ENCODE results near the gene TNNC1. TPM values are rescaled to one million over a fixed set of nuclear protein-coding genes. Genes with fewer than 3 reads are reported as not detected.
A peak's percentile ranks its signal among the peaks of the same experiment; 100 is the strongest.

The TNNC1 gene
- total RNA-seq, 1 experiment from 2014 or later = 40.5 TPM

DNA sequence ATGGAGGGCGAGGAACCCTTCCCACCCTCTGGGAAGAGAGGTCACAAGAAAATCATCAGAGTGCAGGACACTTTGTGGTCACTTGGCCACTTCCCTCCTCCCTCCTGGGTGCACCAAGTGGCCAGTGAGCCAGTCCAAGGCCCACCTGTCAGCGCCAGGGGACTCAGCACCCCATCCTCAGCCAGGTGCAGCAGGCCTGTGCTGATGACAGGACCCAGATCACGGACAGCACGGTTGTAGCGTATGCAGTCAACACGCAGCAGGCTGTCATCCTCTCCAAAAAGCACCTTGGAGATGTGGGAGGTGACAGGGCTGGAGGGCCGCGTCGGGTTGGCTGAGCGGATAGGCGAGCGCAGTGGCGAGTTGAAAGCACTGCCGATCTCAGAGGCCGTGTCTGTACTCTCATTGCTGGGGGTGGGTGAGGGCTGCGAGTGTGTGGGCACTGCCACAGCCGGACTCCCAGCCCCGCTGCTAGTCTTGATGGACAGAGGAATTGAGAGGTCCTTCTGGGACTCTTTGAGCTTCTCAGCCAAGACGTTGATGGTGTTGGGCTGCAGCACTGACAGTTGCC, 50.5 kb downstream of the TNNC1 start:
- Mint-ChIP-seq H3K9me3 (ENCODE audit: unreplicated experiment) (no peaks in the 10 kb centered on the region), H3K27ac (ENCODE audit: unreplicated experiment) (no peak overlapping the region), H3K36me3 (ENCODE audit: insufficient read depth, unreplicated experiment) (peaks cover 25% of the 10 kb centered on the region), H3K4me3 (ENCODE audit: unreplicated experiment) (no peak overlapping the region), H3K27me3 (ENCODE audit: insufficient read depth, unreplicated experiment) (no peaks in the 10 kb centered on the region), H3K4me1 (ENCODE audit: low read depth, unreplicated experiment) (peaks cover 4% of the 10 kb centered on the region)
- Histone ChIP-seq H3K36me3 (ENCODE audit: control insufficient read depth, insufficient read depth, low read length) (peaks cover 8% of the 10 kb centered on the region; the same call in 1 of the 2 replicates), H3K27me3 (replicated peaks; ENCODE audit: control insufficient read depth, insufficient read depth, low read length) (no peaks in the 10 kb centered on the region), H3K9me3 (no peaks in the 10 kb centered on the region), H3K4me1 (no peaks in the 10 kb centered on the region), H3K4me3 (ENCODE audit: low read depth, low read length) (no peak overlapping the region)
- POLR2A ChIA-PET = no interaction called here
- TF ChIP-seq, protein P1, sequence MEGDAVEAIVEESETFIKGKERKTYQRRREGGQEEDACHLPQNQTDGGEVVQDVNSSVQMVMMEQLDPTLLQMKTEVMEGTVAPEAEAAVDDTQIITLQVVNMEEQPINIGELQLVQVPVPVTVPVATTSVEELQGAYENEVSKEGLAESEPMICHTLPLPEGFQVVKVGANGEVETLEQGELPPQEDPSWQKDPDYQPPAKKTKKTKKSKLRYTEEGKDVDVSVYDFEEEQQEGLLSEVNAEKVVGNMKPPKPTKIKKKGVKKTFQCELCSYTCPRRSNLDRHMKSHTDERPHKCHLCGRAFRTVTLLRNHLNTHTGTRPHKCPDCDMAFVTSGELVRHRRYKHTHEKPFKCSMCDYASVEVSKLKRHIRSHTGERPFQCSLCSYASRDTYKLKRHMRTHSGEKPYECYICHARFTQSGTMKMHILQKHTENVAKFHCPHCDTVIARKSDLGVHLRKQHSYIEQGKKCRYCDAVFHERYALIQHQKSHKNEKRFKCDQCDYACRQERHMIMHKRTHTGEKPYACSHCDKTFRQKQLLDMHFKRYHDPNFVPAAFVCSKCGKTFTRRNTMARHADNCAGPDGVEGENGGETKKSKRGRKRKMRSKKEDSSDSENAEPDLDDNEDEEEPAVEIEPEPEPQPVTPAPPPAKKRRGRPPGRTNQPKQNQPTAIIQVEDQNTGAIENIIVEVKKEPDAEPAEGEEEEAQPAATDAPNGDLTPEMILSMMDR (IDR thresholded peaks at IDR 0.05; ENCODE audit: insufficient read depth in 1 of 2, low read depth in 1 of 2, low read length in 1 of 2, severe bottlenecking in 1 of 2, unreplicated experiment in 1 of 2) = no peak
- BruUV-seq (replicated peaks) = no TSS peak
- intact Hi-C loops (cut with micrococcal nuclease; ENCODE audit: unreplicated experiment) = no loop called here
- CTCF ChIA-PET = no interaction called here
- no peak for DNase-seq

DNA sequence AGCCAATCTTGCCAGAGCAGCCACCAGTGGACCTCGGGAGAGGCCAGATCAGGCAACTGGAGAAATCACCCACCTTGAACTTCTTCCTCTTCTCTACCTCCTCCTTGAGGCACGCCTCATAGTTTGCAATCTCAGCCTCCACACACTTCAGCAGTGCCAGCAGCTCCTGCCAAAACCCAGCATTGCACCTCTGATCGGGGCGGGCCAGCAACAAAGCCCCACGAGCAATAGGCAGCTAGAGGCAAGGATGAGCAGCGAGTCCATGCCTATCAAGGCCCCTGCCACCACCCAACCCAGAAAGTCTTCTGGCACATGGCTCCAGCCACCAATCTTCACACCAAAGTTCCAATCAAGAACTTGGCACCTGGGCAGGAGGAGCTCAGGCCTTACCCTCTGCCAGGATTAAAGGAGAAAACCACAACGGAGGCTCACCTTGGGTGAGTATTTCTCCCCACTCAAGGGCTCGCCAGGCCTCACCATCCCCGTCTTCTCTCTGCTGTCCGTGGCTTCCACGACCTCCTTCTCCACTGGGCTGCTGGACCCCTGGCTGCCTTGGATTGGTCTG, 51.1 kb downstream of the TNNC1 start:
- no peaks in the 10 kb centered on the region for H3K27me3 ChIP-seq (replicated peaks; ENCODE audit: control insufficient read depth, insufficient read depth, low read length)
- intact Hi-C loops (cut with micrococcal nuclease; ENCODE audit: unreplicated experiment) = no loop called here
- no TSS peak for BruUV-seq (replicated peaks)
- H3K9me3 ChIP-seq = no peaks in the 10 kb centered on the region
- DNase-seq = no peak
- CTCF ChIA-PET = no interaction called here
- H3K4me1 Mint-ChIP-seq (ENCODE audit: low read depth, unreplicated experiment) = no peaks in the 10 kb centered on the region
- H3K4me1 ChIP-seq = no peaks in the 10 kb centered on the region
- peaks cover 25% of the 10 kb centered on the region for H3K36me3 Mint-ChIP-seq (ENCODE audit: insufficient read depth, unreplicated experiment)
- TF ChIP-seq, protein P1 (IDR thresholded peaks at IDR 0.05; ENCODE audit: insufficient read depth in 1 of 2, low read depth in 1 of 2, low read length in 1 of 2, severe bottlenecking in 1 of 2, unreplicated experiment in 1 of 2) = no peak
- no peak overlapping the region for H3K4me3 ChIP-seq (ENCODE audit: low read depth, low read length)
- H3K9me3 Mint-ChIP-seq (ENCODE audit: unreplicated experiment) = no peaks in the 10 kb centered on the region
- POLR2A ChIA-PET = no interaction called here
- peaks cover 8% of the 10 kb centered on the region; the same call in 1 of the 2 replicates for H3K36me3 ChIP-seq (ENCODE audit: control insufficient read depth, insufficient read depth, low read length)
- no peak overlapping the region for H3K4me3 Mint-ChIP-seq (ENCODE audit: unreplicated experiment)
- no peaks in the 10 kb centered on the region for H3K27me3 Mint-ChIP-seq (ENCODE audit: insufficient read depth, unreplicated experiment)
- no peak overlapping the region for H3K27ac Mint-ChIP-seq (ENCODE audit: unreplicated experiment)

DNA sequence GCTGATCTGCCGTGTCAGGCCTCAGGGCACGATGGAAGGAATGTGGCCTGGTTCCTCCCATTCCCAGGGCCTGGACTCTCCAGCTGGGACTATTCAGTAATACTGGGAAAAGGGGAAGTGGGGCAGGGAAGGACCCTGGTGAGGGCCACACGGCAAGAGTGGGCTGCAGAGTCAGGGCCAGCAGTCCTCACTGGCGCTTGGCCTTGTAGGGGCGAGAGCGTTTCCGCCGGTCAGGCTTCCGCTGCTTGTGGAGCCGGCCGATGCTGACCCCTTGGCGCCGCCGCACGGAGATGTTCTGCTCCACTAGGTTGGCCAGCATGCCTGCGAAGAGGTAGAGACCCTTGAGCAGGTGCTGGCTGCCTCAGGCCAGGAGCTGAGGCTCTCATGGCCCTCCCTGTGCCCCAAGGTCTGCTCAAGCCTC, 51.7 kb downstream of the TNNC1 start:
- TF ChIP-seq, protein P1 (IDR thresholded peaks at IDR 0.05; ENCODE audit: insufficient read depth in 1 of 2, low read depth in 1 of 2, low read length in 1 of 2, severe bottlenecking in 1 of 2, unreplicated experiment in 1 of 2) = no peak
- Mint-ChIP-seq H3K4me1 (ENCODE audit: low read depth, unreplicated experiment) (no peaks in the 10 kb centered on the region), H3K9me3 (ENCODE audit: unreplicated experiment) (no peaks in the 10 kb centered on the region), H3K27me3 (ENCODE audit: insufficient read depth, unreplicated experiment) (no peaks in the 10 kb centered on the region), H3K27ac (ENCODE audit: unreplicated experiment) (no peak overlapping the region), H3K4me3 (ENCODE audit: unreplicated experiment) (no peak overlapping the region), H3K36me3 (ENCODE audit: insufficient read depth, unreplicated experiment) (peaks cover 22% of the 10 kb centered on the region)
- Histone ChIP-seq H3K4me3 (ENCODE audit: low read depth, low read length) (no peak overlapping the region), H3K4me1 (no peaks in the 10 kb centered on the region), H3K36me3 (ENCODE audit: control insufficient read depth, insufficient read depth, low read length) (peaks cover 4% of the 10 kb centered on the region; the same call in 1 of the 2 replicates), H3K27me3 (replicated peaks; ENCODE audit: control insufficient read depth, insufficient read depth, low read length) (no peaks in the 10 kb centered on the region), H3K9me3 (no peaks in the 10 kb centered on the region)
- intact Hi-C loops (cut with micrococcal nuclease; ENCODE audit: unreplicated experiment) = no loop called here
- CTCF ChIA-PET = no interaction called here
- DNase-seq = no peak
- TSS peak; percentile 9 for BruUV-seq (replicated peaks)
- POLR2A ChIA-PET = no interaction called here
